ENCODE results near the gene HOXB5.

The HOXB5 gene

DNA sequence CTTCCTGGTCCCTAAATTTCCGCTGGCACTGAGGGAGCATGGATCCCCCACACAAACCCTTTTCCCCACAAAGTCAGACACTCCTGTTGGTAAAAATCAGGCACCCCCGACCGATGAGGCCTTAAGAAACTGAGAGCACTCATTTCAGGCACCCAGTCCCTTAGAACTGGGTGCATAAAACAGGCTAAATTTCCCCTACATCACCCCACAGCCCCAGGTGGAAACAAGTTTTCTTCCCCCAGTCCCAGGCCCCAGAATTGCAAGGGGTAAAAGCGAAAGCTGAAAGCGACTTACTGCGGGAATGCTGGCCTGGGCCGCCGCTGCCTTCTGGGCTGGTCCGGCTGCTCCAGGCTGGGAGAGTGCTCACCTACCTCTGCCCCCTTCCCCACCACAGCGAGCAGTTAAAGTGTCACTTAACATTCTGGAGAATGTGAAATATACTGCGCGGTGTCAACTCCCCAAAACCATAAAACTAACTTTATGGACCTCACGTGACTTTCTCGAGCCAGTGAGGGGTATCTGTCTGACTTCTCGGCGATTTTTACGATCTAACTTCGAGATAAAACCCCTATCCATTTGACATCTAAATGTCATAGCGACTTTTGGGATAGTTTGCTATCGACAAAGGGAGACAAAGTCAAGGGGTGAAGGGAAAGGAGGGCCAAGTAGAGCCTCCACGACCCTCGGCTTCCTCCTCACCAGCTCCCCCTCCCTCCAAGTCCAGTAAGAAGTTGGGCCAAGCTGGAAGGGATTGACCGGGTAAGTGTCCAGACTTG lies 3.6 kb downstream of the HOXB5 start, which contains the start of gene HOXB3:
Gene HOXB3, minus strand, starts transcription at position 411 of the 776 bp plus-strand sequence. CDS start 37,767 bp downstream, outside the sequence.
- DNase-seq, result no peak
- Histone ChIP-seq H2AFZ (ENCODE audit: low read depth, low read length) (no peak within 1 kb of the TSS), H4K20me1 (ENCODE audit: insufficient read depth, low read length) (no peaks in the 10 kb centered on the region; the same call in 1 of the 2 replicates), H3K4me1 (ENCODE audit: insufficient read depth, low read length) (peaks cover 6% of the 10 kb centered on the region; the same call in 1 of the 2 replicates), H3K4me2 (ENCODE audit: insufficient read depth, low read length) (no peak within 1 kb of the TSS), H3K27me3 (ENCODE audit: insufficient read depth, low read length, poor library complexity) (peaks cover 40% of the 10 kb centered on the region), H3K36me3 (ENCODE audit: insufficient read depth, low read length) (no peaks in the 10 kb centered on the region), H3K4me3 (ENCODE audit: low read depth in 1 of 2, low read length in 2 of 2) (no peak within 1 kb of the TSS), H3K27ac (ENCODE audit: low read length) (no peak within 1 kb of the TSS), H3K9me3 (ENCODE audit: insufficient read depth, low read length, severe bottlenecking) (no peaks in the 10 kb centered on the region), H3K9ac (ENCODE audit: low read depth, low read length) (no peak within 1 kb of the TSS), H3K79me2 (ENCODE audit: insufficient read depth, low read length) (no peaks in the 10 kb centered on the region)
- no peak for ATAC-seq (ENCODE audit: insufficient read depth, low read depth)
- TF ChIP-seq EZH2 (IDR thresholded peaks at IDR 0.05; ENCODE audit: borderline replicate concordance, low read depth, low read length, severe bottlenecking), result no peak
- TF ChIP-seq, protein P1, sequence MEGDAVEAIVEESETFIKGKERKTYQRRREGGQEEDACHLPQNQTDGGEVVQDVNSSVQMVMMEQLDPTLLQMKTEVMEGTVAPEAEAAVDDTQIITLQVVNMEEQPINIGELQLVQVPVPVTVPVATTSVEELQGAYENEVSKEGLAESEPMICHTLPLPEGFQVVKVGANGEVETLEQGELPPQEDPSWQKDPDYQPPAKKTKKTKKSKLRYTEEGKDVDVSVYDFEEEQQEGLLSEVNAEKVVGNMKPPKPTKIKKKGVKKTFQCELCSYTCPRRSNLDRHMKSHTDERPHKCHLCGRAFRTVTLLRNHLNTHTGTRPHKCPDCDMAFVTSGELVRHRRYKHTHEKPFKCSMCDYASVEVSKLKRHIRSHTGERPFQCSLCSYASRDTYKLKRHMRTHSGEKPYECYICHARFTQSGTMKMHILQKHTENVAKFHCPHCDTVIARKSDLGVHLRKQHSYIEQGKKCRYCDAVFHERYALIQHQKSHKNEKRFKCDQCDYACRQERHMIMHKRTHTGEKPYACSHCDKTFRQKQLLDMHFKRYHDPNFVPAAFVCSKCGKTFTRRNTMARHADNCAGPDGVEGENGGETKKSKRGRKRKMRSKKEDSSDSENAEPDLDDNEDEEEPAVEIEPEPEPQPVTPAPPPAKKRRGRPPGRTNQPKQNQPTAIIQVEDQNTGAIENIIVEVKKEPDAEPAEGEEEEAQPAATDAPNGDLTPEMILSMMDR (IDR thresholded peaks at IDR 0.05; ENCODE audit: borderline replicate concordance, extremely low read depth, low read length, poor library complexity, severe bottlenecking), result no peak

DNA sequence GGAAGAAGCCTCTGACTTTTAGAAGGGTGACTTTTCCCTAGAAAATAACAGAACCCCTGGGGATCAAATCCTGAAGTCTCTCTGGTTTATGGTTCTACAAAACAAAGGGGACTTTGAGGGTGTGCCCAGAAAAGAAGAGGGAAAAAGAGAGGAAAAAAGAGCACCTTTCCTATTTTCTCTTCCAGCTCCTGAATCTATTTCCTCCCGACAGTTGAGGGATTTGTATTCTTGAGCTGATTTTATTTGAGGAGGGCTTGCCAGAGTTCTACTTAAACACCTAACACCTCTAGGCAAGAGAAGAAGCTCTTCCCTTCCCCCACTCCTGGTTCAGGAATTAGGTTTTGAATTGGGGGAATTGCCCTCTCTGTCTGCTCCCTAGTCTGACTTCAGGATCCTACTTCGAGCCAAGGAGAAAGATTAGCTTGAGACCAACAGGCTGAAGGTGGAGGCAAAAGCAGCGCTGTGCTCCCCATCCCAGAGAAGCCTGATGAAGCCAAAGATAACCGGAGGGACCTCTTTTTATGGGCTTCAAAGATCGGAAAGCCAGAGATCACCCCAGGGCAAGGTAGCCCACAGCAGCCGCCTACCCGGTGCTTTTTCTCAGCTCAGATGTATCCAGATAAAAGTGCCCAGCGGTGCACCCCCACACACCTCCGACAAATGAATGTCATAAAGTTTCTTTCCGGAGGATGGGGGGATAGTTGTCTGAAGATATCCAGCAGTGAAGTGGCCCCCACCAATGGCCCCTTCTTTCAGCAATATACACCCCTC lies 4.3 kb downstream of the HOXB5 start:
- H3K27ac ChIP-seq (ENCODE audit: low read length), result no peak overlapping the region

DNA sequence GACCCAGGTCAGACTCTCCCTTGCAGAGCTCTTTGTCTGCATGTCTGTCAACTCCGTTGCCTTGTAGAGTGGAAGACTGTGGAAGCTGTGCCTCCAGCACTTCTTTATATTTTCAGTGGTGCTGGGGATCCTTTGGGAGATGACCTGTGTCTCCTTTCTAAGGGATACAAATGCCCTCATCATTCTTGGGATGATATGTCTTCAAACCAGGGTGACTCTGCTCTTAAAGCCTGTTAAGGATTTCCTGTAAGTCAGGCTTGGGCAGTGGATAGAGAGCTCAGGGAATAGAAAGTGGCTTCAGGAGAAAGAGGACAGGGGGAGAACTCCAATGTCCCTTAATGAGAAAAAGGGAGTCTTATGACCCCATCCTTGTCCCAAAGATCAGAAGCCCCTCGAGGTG lies 5.1 kb downstream of the HOXB5 start:
- DNase-seq (no peak), ATAC-seq (ENCODE audit: insufficient read depth, low read depth) (no peak)
- Histone ChIP-seq H3K27ac (ENCODE audit: low read length) (no peak overlapping the region), H3K4me1 (ENCODE audit: insufficient read depth, low read length) (peaks cover 6% of the 10 kb centered on the region; the same call in 1 of the 2 replicates), H3K9ac (ENCODE audit: low read depth, low read length) (no peak overlapping the region), H2AFZ (ENCODE audit: low read depth, low read length) (no peak overlapping the region), H3K4me3 (ENCODE audit: low read depth in 1 of 2, low read length in 2 of 2) (no peak overlapping the region), H3K9me3 (ENCODE audit: insufficient read depth, low read length, severe bottlenecking) (no peaks in the 10 kb centered on the region), H3K79me2 (ENCODE audit: insufficient read depth, low read length) (no peaks in the 10 kb centered on the region), H3K4me2 (ENCODE audit: insufficient read depth, low read length) (no peak overlapping the region), H3K36me3 (ENCODE audit: insufficient read depth, low read length) (no peaks in the 10 kb centered on the region), H4K20me1 (ENCODE audit: insufficient read depth, low read length) (no peaks in the 10 kb centered on the region; the same call in 1 of the 2 replicates), H3K27me3 (ENCODE audit: insufficient read depth, low read length, poor library complexity) (peaks cover 37% of the 10 kb centered on the region)
- TF ChIP-seq, protein P1 (IDR thresholded peaks at IDR 0.05; ENCODE audit: borderline replicate concordance, extremely low read depth, low read length, poor library complexity, severe bottlenecking), result no peak
- TF ChIP-seq EZH2 (IDR thresholded peaks at IDR 0.05; ENCODE audit: borderline replicate concordance, low read depth, low read length, severe bottlenecking), result no peak

More for the DNA sequence above, 4.3 kb downstream of the HOXB5 start:
- Histone ChIP-seq H4K20me1 (ENCODE audit: insufficient read depth, low read length) (no peaks in the 10 kb centered on the region; the same call in 1 of the 2 replicates), H3K36me3 (ENCODE audit: insufficient read depth, low read length) (no peaks in the 10 kb centered on the region), H3K79me2 (ENCODE audit: insufficient read depth, low read length) (no peaks in the 10 kb centered on the region), H3K9ac (ENCODE audit: low read depth, low read length) (no peak overlapping the region), H3K27me3 (ENCODE audit: insufficient read depth, low read length, poor library complexity) (peaks cover 37% of the 10 kb centered on the region), H3K9me3 (ENCODE audit: insufficient read depth, low read length, severe bottlenecking) (no peaks in the 10 kb centered on the region), H3K4me2 (ENCODE audit: insufficient read depth, low read length) (no peak overlapping the region), H3K4me1 (ENCODE audit: insufficient read depth, low read length) (peaks cover 6% of the 10 kb centered on the region; the same call in 1 of the 2 replicates), H3K4me3 (ENCODE audit: low read depth in 1 of 2, low read length in 2 of 2) (no peak overlapping the region), H2AFZ (ENCODE audit: low read depth, low read length) (no peak overlapping the region)
- ATAC-seq (ENCODE audit: insufficient read depth, low read depth) (no peak), DNase-seq (no peak)
- TF ChIP-seq, protein P1 (IDR thresholded peaks at IDR 0.05; ENCODE audit: borderline replicate concordance, extremely low read depth, low read length, poor library complexity, severe bottlenecking), result no peak
- peak; percentile 1 for TF ChIP-seq EZH2 (IDR thresholded peaks at IDR 0.05; ENCODE audit: borderline replicate concordance, low read depth, low read length, severe bottlenecking)

All from DND-41 (cell line).